ENCODE results near the gene TRIM3. TPM values are rescaled to one million over a fixed set of nuclear protein-coding genes. Genes with fewer than 3 reads are reported as not detected.

TRIM3 gene
- polyA plus RNA-seq, 1 donor from 2014 or later: 81.7 TPM

GRCh38 chr11:6431861-6432260 lies 41.9 kb downstream of the TRIM3 start:
- no peaks in the 10 kb centered on the region for H4K20me1 ChIP-seq (ENCODE audit: insufficient read depth)
- no peak overlapping the region for H3K9ac ChIP-seq (ENCODE audit: low read length)
- no peak overlapping the region for H3K4me2 ChIP-seq (ENCODE audit: low read length)
- H3K27me3 ChIP-seq (ENCODE audit: insufficient read depth, low read depth, low read length): no peaks in the 10 kb centered on the region
- no peaks in the 10 kb centered on the region for H3F3A ChIP-seq (ENCODE audit: insufficient read depth, low read length, poor library complexity, severe bottlenecking)
- no peak overlapping the region for H3K4me3 ChIP-seq (ENCODE audit: low read length)
- H2AFZ ChIP-seq (ENCODE audit: low read depth, low read length): no peak overlapping the region
- no peaks in the 10 kb centered on the region for H3K36me3 ChIP-seq (ENCODE audit: insufficient read depth, low read length)
- no peak overlapping the region for H3K27ac ChIP-seq (ENCODE audit: low read length)
- H3K9me2 ChIP-seq (ENCODE audit: insufficient read depth, low read length): no peaks in the 10 kb centered on the region
- no peaks in the 10 kb centered on the region for H3K9me3 ChIP-seq (ENCODE audit: low read length)
- no peak for TF ChIP-seq MXI1 (conservative IDR thresholded peaks at IDR 0.05; ENCODE audit: poor library complexity, severe bottlenecking)
- TF ChIP-seq TAF1 (IDR thresholded peaks at IDR 0.05; ENCODE audit: low read depth): no peak
- no peak for TF ChIP-seq REST (IDR thresholded peaks at IDR 0.05; ENCODE audit: borderline replicate concordance)
- TF ChIP-seq EZH2 (IDR thresholded peaks at IDR 0.05; ENCODE audit: borderline replicate concordance, insufficient read depth, low read length, poor library complexity, severe bottlenecking): no peak
- TF ChIP-seq SMC3 (conservative IDR thresholded peaks at IDR 0.05; ENCODE audit: poor library complexity): no peak
- TF ChIP-seq POLR2AphosphoS5 (IDR thresholded peaks at IDR 0.05): no peak
- H3K79me2 ChIP-seq (replicated peaks; ENCODE audit: insufficient read depth, low read length): no peaks in the 10 kb centered on the region

- no peak overlapping the region for H3K4me3 ChIP-seq (ENCODE audit: low read length)
- no peaks in the 10 kb centered on the region for H3K79me2 ChIP-seq (replicated peaks; ENCODE audit: insufficient read depth, low read length)
- H3K27ac ChIP-seq (ENCODE audit: low read length): no peak overlapping the region
- H3K9me3 ChIP-seq (ENCODE audit: low read length): no peaks in the 10 kb centered on the region
- H3K9ac ChIP-seq (ENCODE audit: low read length): no peak overlapping the region
- no peak overlapping the region for H3K4me2 ChIP-seq (ENCODE audit: low read length)
- no peaks in the 10 kb centered on the region for H3K9me2 ChIP-seq (ENCODE audit: insufficient read depth, low read length)
- H3K36me3 ChIP-seq (ENCODE audit: insufficient read depth, low read length): no peaks in the 10 kb centered on the region
- H3F3A ChIP-seq (ENCODE audit: insufficient read depth, low read length, poor library complexity, severe bottlenecking): no peaks in the 10 kb centered on the region
- H2AFZ ChIP-seq (ENCODE audit: low read depth, low read length): no peak overlapping the region
- no peak for TF ChIP-seq REST (IDR thresholded peaks at IDR 0.05; ENCODE audit: borderline replicate concordance)
- no peak for TF ChIP-seq TAF1 (IDR thresholded peaks at IDR 0.05; ENCODE audit: low read depth)
- no peaks in the 10 kb centered on the region for H3K27me3 ChIP-seq (ENCODE audit: insufficient read depth, low read depth, low read length)
- no peaks in the 10 kb centered on the region for H4K20me1 ChIP-seq (ENCODE audit: insufficient read depth)
These were observed 46.2 kb downstream of the TRIM3 start for GRCh38 chr11:6427516-6427915.

- Histone ChIP-seq H4K20me1 (ENCODE audit: insufficient read depth) (no peaks in the 10 kb centered on the region), H3K9me2 (ENCODE audit: insufficient read depth, low read length) (no peaks in the 10 kb centered on the region), H3K27ac (ENCODE audit: low read length) (peak overlapping the region; percentile 96), H3K4me3 (ENCODE audit: low read length) (no peak overlapping the region), H3K79me2 (replicated peaks; ENCODE audit: insufficient read depth, low read length) (peaks cover 42% of the 10 kb centered on the region), H3K36me3 (ENCODE audit: insufficient read depth, low read length) (no peaks in the 10 kb centered on the region), H3F3A (ENCODE audit: insufficient read depth, low read length, poor library complexity, severe bottlenecking) (no peaks in the 10 kb centered on the region), H3K4me2 (ENCODE audit: low read length) (no peak overlapping the region), H3K9me3 (ENCODE audit: low read length) (no peaks in the 10 kb centered on the region), H3K9ac (ENCODE audit: low read length) (no peak overlapping the region), H2AFZ (ENCODE audit: low read depth, low read length) (no peak overlapping the region), H3K27me3 (ENCODE audit: insufficient read depth, low read depth, low read length) (no peaks in the 10 kb centered on the region)
- no peak for TF ChIP-seq TAF1 (IDR thresholded peaks at IDR 0.05; ENCODE audit: low read depth)
- TF ChIP-seq POLR2AphosphoS5 (IDR thresholded peaks at IDR 0.05): no peak
- TF ChIP-seq EP300 (conservative IDR thresholded peaks at IDR 0.05; ENCODE audit: poor library complexity, severe bottlenecking): no peak
- TF ChIP-seq EZH2 (IDR thresholded peaks at IDR 0.05; ENCODE audit: borderline replicate concordance, insufficient read depth, low read length, poor library complexity, severe bottlenecking): no peak
- TF ChIP-seq SMC3 (conservative IDR thresholded peaks at IDR 0.05; ENCODE audit: poor library complexity): no peak
- TF ChIP-seq REST (IDR thresholded peaks at IDR 0.05; ENCODE audit: borderline replicate concordance): no peak
- TF ChIP-seq CTCF (IDR thresholded peaks at IDR 0.05; ENCODE audit: poor library complexity, severe bottlenecking): no peak
- TF ChIP-seq RAD21 (conservative IDR thresholded peaks at IDR 0.05): no peak
- no peak for TF ChIP-seq MXI1 (conservative IDR thresholded peaks at IDR 0.05; ENCODE audit: poor library complexity, severe bottlenecking)
These were observed 53.1 kb downstream of the TRIM3 start for GRCh38 chr11:6420677-6421076.
